Testis (tissue), 3 donors: ENCODE results near the gene HSPB9. TPM values are rescaled to one million over a fixed set of nuclear protein-coding genes. Genes with fewer than 3 reads are reported as not detected.
A peak's percentile ranks its signal among the peaks of the same experiment; 100 is the strongest.

Experiments used
- DNase-seq: peaks from one replicate; pipeline ENCODE4 v3.0.0-alpha.2; 2019
- H3K27ac ChIP-seq, 2 donors: fragments of 200-600 bp; sonication (generic); one replicate each; pipeline ENCODE4 v1.5.1; 2019
- H3K27me3 ChIP-seq: fragments of 200-600 bp; sonication (generic); one replicate; pipeline ENCODE4 v1.5.1; 2019
- H3K36me3 ChIP-seq: fragments of 200-600 bp; sonication (generic); one replicate; pipeline ENCODE4 v1.5.1; 2017; ENCODE audit warnings: low read depth; ENCODE audit errors: missing control alignments
- H3K4me1 ChIP-seq: fragments of 200-600 bp; sonication (generic); one replicate; pipeline ENCODE4 v1.5.1; 2019
- H3K4me3 ChIP-seq, 2 donors: fragments of 200-600 bp; sonication (generic); one replicate each; pipeline ENCODE4 v1.5.1; 2017 to 2019
- H3K9me3 ChIP-seq: fragments of 200-600 bp; sonication (generic); one replicate; pipeline ENCODE4 v1.5.1; 2017
- CTCF ChIP-seq, 3 experiments: fragments of 450-650 bp in 2 of 3; fragments of 200-600 bp in 1 of 3; sonication (generic) in 1 of 3; IDR thresholded peaks; one replicate each; pipeline ENCODE4 v1.5.1; 2016 to 2019; ENCODE audit warnings: antibody characterized with exemption in 3 of 3, mild to moderate bottlenecking in 2 of 3, moderate library complexity in 1 of 3
- POLR2A ChIP-seq: fragments of 450-650 bp; IDR thresholded peaks from one replicate; pipeline ENCODE4 v1.6.1; 2017; ENCODE audit warnings: antibody characterized with exemption, mild to moderate bottlenecking, moderate library complexity
- WGBS, 2 donors: methylation state at CpG; one replicate each; pipeline ENCODE4 v1.1.5; 2018; 5-methylcytosine and 5-hydroxymethylcytosine counted together
- intact Hi-C: fragments of 100-400 bp; cut with DNase I; formaldehyde crosslinking; loops from one replicate; pipeline ENCODE4 v1.15.1; 2023; ENCODE audit warnings: low total_unique reads
- polyA plus RNA-seq: library from polyadenylated mRNA; stranded (reverse); fragments of 350-450 nt; fragmentation: Illumina TruSeq; extraction: RNeasy Lipid Tissue Mini Kit (QIAGEN cat#74804); gene quantifications from one replicate; pipeline ENCODE4 v1.2.3, GENCODE V29; 2014; ENCODE audit warnings: low read depth, low replicate concordance; ENCODE audit not compliant: insufficient read depth
- total RNA-seq, 2 donors: library from RNA; depleted of rRNA; stranded (reverse); fragments of >200 nt; gene quantifications; one replicate each; pipeline ENCODE4 v1.2.3, GENCODE V29; 2016

Gene HSPB9
- total and polyA plus RNA-seq, 3 donors from 2014 or later = 6.9 to 12.9 (median 9.8) TPM

- DNase-seq = no peak
- Histone ChIP-seq H3K4me1 (peaks cover 29% of the 10 kb centered on the region), H3K27ac (no peak overlapping the region), H3K4me3 (peak overlapping the region; percentile 24 to 30), H3K9me3 (no peaks in the 10 kb centered on the region), H3K36me3 (no peaks in the 10 kb centered on the region), H3K27me3 (no peaks in the 10 kb centered on the region)
- TF ChIP-seq CTCF (IDR thresholded peaks at IDR 0.05) = no peak
- TF ChIP-seq POLR2A = no peak
- WGBS, 2 donors = 51 to 68% methylated on average over 6 of the region's 6 CpGs
- intact Hi-C loops = no loop called here
Measured at GRCh38 chr17:42107124-42107523, 15.5 kb upstream of the HSPB9 start.

GRCh38 chr17:42107597-42108576 is 14.7 kb upstream of the HSPB9 start:
- intact Hi-C loops = no loop called here
- no peak for TF ChIP-seq CTCF (IDR thresholded peaks at IDR 0.05)
- TF ChIP-seq POLR2A = no peak
- H3K4me1 ChIP-seq = peaks cover 32% of the 10 kb centered on the region
- H3K36me3 ChIP-seq = no peaks in the 10 kb centered on the region
- no peaks in the 10 kb centered on the region for H3K27me3 ChIP-seq
- WGBS, 2 donors = 40 to 61% methylated on average over 20 to 43 of the region's 51 CpGs
- H3K9me3 ChIP-seq = no peaks in the 10 kb centered on the region
- H3K27ac ChIP-seq = no peak overlapping the region
- DNase-seq = peak; percentile 92
- peak overlapping the region; percentile 24 to 30 for H3K4me3 ChIP-seq

GRCh38 chr17:42109086-42109485 is 13.5 kb upstream of the HSPB9 start:
- Histone ChIP-seq H3K36me3 (no peaks in the 10 kb centered on the region), H3K27ac (no peak overlapping the region), H3K4me1 (peaks cover 37% of the 10 kb centered on the region), H3K27me3 (no peaks in the 10 kb centered on the region), H3K9me3 (no peaks in the 10 kb centered on the region), H3K4me3 (no peak overlapping the region)
- no peak for DNase-seq
- intact Hi-C loops = no loop called here
- WGBS, 2 donors = 82 to 86% methylated on average over 8 to 9 of the region's 9 CpGs
- no peak for TF ChIP-seq POLR2A
- no peak for TF ChIP-seq CTCF (IDR thresholded peaks at IDR 0.05)

GRCh38 chr17:42110301-42111264 is 12.0 kb upstream of the HSPB9 start:
- H3K4me3 ChIP-seq = no peak overlapping the region
- no peaks in the 10 kb centered on the region for H3K27me3 ChIP-seq
- DNase-seq = no peak
- TF ChIP-seq CTCF (IDR thresholded peaks at IDR 0.05) (no peak), POLR2A (no peak)
- 88 to 91% methylated on average over 17 to 18 of the region's 18 CpGs for WGBS, 2 donors
- peak overlapping the region in 1 of 2 donors; percentile 92 for H3K27ac ChIP-seq
- H3K36me3 ChIP-seq = no peaks in the 10 kb centered on the region
- intact Hi-C loops = loop anchor here (5.0 kb wide), 1 partner anchor 143 kb away; the partner anchor contains the start of gene CNP
- H3K4me1 ChIP-seq = peaks cover 31% of the 10 kb centered on the region
- H3K9me3 ChIP-seq = no peaks in the 10 kb centered on the region
